Hepatocyte (in vitro differentiated cells): ENCODE data around the gene MACO1.

Experiments
- CTCF ChIP-seq: fragments of 200-600 bp; sonication (generic); IDR thresholded peaks from 2 replicates; pipeline ENCODE4 v1.5.1; 2016; ENCODE audit warnings: antibody characterized with exemption, mild to moderate bottlenecking; ENCODE audit not compliant: poor library complexity
- EZH2 ChIP-seq: fragments of 200-600 bp; sonication (generic); IDR thresholded peaks from 2 replicates; pipeline ENCODE4 v1.6.1; 2016; ENCODE audit warnings: antibody characterized with exemption, mild to moderate bottlenecking, borderline replicate concordance
- EZH2phosphoT487 ChIP-seq: fragments of 200-600 bp; sonication (generic); IDR thresholded peaks from one replicate; pipeline ENCODE4 v1.6.1; 2018; ENCODE audit warnings: antibody characterized with exemption, mild to moderate bottlenecking, low read depth, moderate library complexity; ENCODE audit not compliant: unreplicated experiment, severe bottlenecking

- TF ChIP-seq CTCF (no peak), EZH2 (no peak), EZH2phosphoT487 (no peak)
Observed at GRCh38 chr1:25476186-25477097, 45.7 kb downstream of the MACO1 start.
